Cortex of kidney (tissue), 1 donor: ENCODE measurements around the gene AKAP12.
A peak's percentile ranks its signal among the peaks of the same experiment; 100 is the strongest.
"Not testable (repeated sequence)": the region's sequence is repeated elsewhere in the genome, so short reads cannot be mapped to it uniquely, and the experiment has no call there.

Experiments used
- DNase-seq: peaks from one replicate; lab custom pipeline; 2025; lab: John Stamatoyannopoulos, UW

Gene AKAP12

DNA sequence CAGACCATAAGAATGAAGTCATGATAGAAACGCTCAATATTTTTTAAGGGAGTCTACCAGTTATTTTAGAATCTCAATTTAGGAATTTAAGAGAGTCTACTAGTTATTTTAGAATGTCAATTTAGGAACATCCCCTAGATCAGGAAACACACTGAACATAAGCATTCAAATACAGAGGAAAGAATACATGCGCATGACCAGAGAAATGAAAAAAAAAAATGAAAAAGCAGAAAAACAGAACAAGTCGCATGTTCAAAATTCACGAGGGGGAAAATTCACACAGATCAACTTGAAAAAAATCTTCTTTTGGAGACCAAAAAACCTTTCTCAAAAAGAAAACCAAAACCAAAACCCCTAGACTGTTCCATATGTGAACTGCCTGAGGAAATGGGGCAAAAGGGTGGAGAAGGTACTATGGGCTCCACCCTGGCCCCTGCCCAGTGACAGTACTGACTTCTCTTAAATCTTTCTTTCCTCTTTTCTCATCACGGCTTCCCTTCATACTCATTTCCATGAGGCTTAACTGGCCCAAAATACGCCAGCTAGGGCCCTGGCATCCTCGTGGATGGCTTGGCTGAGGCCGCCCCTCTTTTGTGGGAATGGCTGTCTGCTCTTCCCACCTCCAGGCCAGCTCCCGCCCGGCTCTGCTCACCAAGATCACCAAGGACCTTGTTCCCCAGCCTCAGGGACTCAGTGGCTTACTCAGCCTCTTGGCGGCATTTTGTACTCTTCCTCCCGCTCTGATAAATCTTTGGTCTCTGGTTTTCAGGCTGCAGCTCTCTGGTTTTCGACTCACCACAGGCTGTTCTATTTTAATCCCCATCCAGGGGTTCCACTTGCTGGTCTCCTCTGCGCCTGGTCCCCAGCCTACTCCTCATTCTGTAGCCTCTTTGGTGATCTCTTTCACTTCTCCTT lies 140.4 kb downstream of the AKAP12 start:
- no peak for DNase-seq

DNA sequence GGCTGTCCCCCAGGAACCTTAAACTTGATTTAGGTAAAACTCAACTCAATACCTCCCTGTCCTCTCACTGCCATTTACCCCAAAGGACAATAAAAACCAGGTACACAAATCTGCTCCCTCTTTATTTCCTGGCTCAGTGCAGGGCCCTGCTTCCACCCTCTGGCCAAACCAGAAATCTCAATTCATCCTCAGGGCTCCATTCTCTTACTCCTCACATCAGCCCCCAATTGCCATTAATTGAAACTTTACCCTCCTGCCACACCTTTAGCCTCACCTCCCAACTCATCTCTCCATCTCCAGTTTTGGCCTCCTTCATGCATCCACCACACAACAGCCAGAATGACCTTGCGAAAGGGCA lies 141.1 kb downstream of the AKAP12 start:
- no peak for DNase-seq

DNA sequence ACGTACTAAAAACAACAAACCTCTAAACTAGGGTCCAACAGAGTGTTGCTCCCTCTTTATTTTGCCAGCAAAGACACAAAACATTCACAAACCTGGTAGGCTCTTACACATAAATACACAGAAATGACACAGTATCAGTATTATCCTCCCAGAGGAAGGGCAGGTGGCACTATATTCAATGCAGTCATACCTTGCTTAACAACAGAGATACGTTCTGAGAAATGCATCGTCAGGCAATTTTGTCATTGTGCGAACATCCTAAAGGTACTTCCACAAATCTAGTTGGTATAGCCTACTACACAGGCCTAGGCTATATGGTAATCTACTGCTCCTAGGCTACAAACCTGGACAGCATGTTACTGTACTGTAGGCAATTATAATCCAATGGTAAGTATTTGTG lies 142.0 kb downstream of the AKAP12 start:
- DNase-seq = no peak

DNA sequence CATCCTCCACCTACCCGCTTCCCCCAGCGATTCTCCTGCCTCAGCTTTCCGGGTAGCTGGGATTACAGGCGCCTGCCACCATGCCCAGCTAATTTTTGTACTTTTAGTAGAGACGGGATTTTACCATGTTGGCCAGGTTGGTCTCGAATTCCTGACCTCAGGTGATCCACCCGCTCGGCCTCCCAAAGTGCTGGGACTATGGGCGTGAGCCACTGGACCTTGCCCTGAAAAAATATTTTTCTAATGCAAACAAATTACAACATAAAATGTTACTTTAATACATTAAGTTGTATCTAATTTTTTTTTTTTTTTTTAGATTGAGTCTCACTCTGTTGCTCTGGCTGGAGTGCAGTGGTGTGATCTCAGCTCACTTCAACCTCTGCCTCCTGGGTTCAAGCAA lies 142.9 kb downstream of the AKAP12 start:
- not testable (repeated sequence) for DNase-seq

DNA sequence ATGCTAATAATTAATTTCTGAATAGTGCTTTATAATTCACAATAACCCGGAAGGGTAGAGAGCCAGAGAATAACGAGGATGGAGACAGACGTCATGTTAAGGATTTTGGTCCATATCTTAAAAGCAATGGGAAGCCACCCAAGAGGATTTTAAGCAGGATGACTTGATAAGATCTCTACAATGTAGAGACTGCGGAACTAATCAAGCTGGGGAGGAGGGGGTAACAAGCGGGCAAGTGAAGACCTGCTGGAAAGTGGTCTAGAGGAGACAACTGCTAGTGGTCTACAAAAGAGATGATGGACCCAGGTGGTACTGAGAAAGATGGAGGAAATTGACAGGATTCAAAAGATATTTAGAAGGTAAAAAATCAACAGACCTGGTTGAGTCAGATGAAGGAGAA lies 144.4 kb downstream of the AKAP12 start:
- no peak for DNase-seq

DNA sequence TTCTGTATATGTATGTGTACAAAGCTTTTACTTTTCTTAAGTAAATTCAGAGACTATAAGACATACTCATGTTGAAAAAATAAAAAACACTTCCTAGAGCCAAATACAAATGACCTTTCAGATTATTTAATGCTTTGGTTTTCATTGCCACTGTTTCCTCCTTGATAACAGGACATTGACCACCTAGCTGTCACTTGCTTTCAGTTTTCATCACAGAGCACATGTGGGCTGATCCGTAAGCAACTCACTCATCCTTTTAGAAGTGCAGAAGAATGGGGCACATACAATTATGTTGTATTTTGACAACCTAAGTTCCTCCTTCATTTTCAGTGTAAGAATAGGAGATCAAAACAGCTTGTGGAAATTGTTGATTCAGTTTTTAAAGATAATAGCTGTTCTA lies 145.4 kb downstream of the AKAP12 start:
- DNase-seq = no peak

DNA sequence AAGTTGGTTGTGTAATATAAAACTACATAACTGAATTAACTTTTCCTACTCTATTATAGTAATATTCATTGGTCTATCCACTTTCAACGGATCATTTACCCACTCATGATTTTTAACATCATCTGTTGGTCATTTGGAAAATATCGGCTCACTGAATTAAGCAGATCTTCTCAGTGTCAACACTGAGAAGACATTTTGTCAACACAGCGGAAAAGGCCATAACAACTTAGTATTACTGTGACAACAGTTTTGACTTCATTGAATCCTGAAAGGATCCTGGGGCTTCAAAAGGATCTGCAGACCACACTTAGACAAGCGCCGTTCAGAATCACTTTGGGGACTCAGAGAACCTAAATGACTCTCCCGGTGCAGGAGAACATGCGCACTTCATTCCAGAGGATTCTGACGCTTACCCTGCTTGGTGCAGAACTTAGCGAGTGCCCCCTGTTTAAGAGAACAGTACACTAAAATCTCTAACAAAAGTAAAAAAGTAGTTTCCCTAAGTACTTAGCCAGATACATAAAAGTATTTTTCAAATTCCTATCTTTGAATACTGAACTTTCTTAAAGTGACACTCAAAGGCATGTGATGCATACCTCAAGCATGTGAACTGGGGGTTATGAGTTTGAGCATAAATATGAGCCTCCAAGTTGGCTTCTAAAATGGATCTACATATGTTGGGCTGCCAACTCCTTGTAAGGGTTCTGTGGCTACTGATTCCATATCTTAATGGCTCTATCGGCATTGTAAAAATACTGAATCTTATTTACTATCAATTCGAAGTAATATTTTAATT lies 147.6 kb downstream of the AKAP12 start:
- DNase-seq = no peak

DNA sequence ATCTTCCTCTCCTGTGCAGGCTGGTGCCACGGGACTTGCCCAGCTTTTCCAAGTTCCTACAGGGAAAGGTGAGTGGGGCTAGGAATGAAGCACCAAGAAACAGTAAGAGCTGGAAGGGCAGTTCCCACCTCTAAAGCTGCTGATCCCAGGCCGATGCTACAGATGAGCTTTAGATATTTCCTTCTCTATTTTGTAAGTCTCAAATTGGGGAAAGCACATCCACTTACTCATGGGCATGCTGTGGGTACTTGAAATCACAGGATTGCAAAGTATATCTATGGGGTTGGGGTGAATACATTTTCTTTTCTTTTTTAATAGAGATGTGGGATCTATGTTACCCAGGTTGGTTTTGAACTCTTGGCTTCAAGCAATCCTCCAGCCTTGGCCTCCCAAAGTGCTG lies 148.5 kb downstream of the AKAP12 start:
- DNase-seq = no peak

DNA sequence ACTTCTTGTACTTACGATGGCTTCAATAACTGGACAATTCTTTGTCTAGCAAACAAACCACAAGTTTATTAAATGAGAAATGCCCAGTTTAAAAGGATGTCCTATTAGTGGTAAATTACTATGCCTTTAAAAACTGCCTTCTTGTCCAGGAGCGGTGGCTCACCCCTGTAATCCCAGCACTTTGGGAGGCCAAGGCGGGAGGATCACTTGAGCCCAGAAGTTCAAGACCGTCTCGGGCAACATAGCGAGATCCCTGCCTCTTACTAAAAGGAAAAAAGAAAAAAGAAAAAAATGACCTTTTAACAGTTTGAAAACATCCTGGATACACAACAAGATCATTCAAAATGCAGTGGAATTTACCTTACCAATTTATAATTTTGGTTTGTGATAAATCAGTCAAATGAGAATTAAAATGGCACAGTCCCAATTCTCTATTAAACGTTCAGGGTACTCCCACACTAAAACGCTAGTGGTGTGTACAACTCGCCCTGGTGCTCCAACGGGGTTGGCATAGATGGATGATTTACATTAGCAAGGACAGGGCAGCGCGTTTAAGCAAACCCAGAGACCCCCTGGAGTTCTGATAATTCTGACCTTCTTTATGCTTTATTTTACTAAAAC lies 149.3 kb downstream of the AKAP12 start:
- no peak for DNase-seq

DNA sequence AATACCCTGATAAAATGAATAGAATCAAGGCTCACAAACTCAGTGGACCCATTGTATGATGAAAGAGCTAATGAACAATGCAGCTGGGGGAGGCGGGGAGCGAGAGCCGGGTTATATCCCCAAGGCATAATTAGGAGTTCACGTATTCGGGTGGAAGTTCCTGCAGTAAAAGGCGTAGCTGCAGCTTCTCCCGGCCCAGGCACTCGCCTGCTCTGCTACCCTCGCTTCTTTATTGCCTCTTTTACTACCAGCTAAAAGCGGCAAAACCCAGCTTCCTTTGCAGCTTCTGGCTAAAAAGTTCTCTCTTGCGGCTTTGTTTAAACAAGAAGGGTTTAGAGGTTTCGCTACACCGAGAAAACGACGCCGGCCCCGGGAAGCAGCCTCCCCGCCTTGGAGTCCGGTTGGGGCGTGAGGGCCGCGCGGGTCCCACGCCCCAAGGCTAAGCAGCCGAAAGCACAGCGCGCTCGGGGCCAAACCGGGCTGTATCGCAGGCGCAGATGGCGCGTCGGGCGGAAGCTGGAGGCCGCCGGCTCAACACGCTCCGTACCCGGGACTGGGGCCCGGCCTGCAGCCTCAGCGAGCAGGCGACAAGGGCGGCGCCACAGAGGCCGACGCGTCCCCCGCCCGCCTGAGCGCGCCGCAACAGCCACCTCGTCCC lies 150.0 kb downstream of the AKAP12 start:
- DNase-seq = no peak

DNA sequence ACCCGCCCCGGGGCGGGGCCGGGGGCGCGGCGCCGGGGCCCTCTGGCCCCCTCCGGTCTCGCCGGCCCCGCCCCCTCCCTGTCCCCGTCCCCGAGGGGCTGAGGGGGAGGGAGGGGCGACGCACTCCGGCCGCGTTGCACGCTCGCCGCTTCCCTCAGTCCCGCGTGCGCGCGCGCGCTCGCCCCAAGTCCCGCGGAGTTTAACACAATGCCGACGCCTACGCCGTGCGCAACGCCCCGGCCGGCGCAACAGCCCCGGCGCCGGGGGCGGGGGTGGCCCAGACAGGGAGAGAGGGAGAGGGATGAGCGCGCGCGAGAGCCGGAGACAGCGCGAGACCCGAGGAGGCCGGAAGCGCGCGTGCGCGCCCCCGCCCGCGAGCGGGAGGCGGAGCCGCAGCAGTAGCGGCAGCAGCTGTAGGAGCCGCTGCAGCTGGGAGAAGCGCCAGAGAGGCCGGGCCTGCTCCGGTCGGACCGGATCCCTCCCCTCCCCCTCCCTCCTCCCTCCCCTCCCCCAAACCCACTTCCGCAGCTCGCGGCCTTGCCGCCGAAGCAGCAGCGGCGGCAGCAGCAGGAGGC lies 150.6 kb downstream of the AKAP12 start:
- DNase-seq = peak; percentile 80

DNA sequence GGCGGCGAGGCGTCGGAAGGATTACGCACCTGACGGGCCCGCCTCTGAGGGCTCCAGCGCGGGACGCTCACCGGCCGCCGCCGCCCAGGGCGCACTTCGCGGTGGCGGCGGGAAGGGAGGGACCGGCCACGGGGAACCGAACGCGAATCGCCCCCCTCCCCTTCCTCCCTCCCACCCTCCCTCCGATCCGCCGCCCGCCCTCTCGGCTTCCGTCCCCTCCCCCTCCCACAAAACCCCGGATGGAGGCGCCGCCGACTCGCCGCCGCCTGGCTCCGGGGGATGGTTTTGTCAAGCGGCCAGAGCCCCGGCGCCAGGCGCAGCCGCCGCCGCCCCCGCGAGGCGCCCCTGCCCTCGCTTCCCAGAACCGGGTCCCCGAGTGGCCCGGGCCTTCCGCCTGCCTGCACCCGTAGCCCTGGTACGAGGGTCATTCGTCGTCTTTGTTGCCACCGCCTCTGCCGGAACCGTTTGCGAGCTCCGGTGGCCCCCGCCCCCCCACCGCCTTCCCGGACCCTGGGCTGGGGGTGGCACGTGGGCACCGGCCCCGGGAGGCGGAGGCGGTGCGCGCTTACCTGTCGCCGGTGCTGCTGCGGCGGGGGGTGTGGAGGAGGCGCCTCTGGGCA lies 151.2 kb downstream of the AKAP12 start:
- no peak for DNase-seq

DNA sequence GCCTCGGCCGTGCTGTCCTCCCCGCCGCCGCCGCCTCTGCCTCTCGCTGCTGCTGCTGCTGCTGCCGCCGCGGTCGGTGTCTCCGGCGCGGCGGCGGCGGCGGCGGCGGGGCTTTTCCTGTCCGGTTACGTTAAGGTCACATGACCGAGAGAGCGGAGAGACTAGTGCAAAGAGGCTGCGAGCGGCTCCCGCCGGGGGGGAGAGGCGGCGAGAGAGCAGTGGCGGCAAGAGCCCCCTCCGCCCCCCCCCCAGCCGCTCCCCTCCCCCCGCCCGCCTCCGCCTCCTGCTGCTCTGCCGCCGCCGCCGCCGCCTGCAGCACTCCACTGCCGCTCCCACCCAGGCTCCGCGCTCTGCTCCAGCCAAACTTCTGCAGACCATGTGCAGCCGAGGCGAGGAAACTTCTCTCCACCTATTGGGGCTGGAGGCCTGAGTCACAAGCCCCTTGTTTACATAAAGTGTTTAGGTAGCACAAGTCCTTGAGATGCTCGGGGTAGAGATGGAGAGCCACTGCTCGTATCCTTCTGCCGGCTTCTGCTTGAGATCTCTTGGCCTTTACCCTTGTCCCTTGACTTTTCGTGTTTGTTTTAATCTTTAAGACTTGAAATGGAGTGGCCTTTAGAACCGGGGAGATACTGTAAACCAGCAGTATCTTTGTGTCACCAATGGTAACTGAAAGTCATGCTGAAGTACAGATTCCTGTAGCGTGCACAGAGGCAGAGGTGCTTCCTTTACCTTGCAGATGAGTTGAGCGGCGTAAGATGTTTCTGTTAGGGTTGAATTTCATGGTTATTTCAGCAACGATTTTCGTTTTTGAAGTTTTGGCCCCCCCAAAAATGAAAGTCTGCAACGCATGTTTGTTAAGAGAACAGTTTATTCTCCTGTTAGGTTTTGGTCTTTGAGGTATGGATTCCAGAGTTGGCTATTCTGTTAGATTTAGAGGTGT lies 152.0 kb downstream of the AKAP12 start, which contains the start of gene ZBTB2:
Gene ZBTB2 (minus strand): TSS at position 89 of the 943 bp plus-strand sequence. CDS start 17,922 bp downstream, outside the sequence.
- no peak for DNase-seq

DNA sequence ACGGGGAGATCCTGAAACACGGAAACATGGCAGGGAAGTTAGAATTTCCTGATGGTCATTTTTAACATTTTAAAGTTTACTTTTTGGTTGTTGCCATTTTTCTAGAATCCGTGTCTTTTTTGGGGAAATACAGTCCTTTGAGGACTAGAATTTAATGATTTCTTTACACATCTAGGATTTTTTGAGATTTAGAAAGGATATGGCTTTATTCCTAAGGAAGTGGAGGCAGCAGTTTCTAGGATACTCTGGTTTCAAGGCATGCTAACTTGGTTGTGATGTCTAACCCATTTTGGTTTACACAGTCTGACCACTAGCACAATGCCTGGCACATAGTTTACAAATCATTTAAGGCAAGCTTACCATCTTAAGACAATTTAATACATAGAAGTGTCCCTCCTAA lies 152.7 kb downstream of the AKAP12 start:
- DNase-seq = no peak

DNA sequence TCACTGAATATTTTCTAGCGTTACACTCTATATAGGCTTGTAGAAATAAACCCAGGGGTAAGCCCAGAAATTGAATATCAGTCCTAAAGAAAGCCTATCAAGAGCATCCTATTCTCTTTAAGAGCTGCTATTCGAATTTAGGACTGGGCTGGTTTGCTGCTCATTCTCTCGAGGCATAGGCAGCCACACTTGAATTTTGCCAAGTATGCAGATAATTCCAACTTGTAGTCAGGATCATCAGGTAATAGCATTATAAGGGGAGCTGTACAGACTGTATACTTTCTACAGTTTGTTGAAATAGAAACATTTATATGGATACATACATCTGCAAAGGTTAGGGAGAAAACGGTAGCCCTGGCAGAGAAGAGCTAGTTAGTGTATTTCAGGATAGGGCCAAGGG lies 153.6 kb downstream of the AKAP12 start:
- no peak for DNase-seq

DNA sequence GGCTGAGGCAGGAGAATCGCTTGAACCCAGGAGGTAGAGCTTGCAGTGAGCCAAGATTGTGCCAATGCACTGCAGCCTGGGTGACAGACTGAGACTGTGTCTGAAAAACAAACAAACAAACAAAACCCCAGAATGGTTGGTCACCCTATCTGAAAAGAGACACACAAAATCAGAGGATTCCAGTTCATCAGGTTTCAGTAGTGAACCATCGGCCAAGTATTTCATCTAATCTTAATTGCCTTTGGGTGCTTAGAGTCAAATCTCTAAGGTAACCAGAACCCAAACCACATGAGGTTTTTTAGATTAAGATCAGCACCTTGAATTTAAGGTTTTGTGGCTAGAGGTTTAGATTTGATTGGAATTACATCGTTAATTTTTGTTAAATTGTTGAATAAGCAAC lies 159.9 kb downstream of the AKAP12 start:
- DNase-seq = no peak

DNA sequence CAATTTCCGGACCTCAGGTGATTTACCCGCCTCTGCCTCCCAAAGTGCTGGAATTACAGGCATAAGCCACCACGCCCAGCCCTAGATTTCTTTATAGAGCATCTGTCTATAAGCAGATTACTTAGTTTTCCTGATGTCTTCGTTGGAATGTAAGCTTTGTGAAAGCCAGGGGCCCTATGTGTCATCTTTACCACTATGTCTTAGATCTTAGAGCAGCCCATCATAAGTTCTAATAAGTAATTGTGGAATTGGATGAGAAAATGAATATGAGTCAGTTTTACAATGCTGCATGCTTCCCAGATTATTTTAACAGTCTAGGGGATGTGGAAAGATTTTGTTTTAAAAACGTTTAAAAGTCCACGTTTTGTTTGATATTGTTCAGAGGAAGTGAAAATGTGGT lies 160.7 kb downstream of the AKAP12 start:
- no peak for DNase-seq

DNA sequence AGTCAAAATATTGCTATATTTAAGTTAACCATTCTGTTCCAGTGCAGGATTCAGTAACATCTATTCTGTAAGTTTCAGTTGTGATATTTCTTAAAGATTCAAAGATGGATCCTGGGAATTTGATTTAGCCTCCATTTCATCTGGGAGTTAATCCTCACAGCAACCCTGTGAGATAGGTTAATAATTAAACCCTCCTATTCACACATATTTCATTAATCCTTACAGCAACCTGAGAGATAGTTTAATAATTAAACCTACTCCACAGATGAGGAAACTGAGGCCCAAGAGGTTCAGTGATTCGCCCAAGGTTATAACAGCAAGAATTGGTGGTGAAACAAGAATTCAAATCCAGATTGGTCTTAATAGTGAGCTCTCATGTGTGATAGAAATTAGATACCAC lies 162.5 kb downstream of the AKAP12 start:
- DNase-seq = no peak

DNA sequence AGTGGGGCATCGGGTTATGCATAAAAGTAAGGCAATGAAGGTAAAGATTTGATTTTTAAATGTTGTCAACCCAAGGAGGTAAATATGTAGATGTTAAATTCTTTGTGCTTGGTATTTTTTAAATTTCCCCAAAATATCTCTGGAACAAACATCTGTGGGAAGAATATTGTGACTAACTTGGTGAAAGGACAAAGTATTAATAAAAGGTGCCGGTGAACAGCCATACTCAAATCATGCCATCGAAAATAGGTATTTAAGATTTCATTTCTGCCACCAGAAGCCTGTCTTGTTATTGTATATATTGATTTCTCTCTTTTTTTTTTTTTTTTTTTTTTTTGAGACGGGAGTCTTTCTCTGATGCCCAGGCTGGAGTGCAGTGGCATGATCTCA lies 164.1 kb downstream of the AKAP12 start:
- no peak for DNase-seq
